Measurements from ENCODE around the gene DLG2. TPM values are rescaled to one million over a fixed set of nuclear protein-coding genes. Genes with fewer than 3 reads are reported as not detected.
"Not testable (repeated sequence)": the region's sequence is repeated elsewhere in the genome, so short reads cannot be mapped to it uniquely, and the experiment has no call there.

The DLG2 gene
- total and polyA plus RNA-seq, 4 donors: 0.30 to 5.5 (median 0.68) TPM

- TF ChIP-seq HNF4G (IDR thresholded peaks at IDR 0.05): peak; percentile 85
- peak; percentile 89 for TF ChIP-seq SP1 (IDR thresholded peaks at IDR 0.05)
- peak; percentile 90 to 96 for TF ChIP-seq HNF4A (conservative IDR thresholded peaks at IDR 0.05)
- TF ChIP-seq, protein P1, sequence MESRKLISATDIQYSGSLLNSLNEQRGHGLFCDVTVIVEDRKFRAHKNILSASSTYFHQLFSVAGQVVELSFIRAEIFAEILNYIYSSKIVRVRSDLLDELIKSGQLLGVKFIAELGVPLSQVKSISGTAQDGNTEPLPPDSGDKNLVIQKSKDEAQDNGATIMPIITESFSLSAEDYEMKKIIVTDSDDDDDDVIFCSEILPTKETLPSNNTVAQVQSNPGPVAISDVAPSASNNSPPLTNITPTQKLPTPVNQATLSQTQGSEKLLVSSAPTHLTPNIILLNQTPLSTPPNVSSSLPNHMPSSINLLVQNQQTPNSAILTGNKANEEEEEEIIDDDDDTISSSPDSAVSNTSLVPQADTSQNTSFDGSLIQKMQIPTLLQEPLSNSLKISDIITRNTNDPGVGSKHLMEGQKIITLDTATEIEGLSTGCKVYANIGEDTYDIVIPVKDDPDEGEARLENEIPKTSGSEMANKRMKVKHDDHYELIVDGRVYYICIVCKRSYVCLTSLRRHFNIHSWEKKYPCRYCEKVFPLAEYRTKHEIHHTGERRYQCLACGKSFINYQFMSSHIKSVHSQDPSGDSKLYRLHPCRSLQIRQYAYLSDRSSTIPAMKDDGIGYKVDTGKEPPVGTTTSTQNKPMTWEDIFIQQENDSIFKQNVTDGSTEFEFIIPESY (IDR thresholded peaks at IDR 0.05): peak; percentile 20
- peak; percentile 15 for TF ChIP-seq YY1 (IDR thresholded peaks at IDR 0.05)
Observed at GRCh38 chr11:85670949-85671663, 44.0 kb upstream of the DLG2 start.

DNA sequence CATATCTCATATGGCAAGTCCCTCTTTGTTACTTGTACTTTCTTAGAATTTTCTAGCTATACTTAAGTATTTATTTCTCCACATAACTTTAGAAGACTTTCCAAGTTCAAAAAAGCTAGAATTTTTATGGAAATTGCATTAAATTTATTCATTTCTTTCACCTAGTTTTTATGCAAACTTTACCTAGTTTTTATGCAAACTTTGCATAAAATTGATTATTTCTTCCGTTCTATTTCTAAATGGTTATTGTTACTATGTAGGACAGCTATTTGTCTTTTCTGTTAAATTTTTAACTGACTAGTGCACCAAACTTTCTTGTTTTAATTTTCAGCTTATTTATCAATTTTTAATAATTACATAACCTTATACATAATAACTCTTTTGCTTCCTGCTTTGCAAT is 41.0 kb upstream of the DLG2 start:
- H3K4me1 ChIP-seq (ENCODE audit: control insufficient read depth in 4 of 4, insufficient read depth in 4 of 4, low read length in 3 of 4): peaks cover 0 to 18% (median 5%) of the 10 kb centered on the region in 4 donors
- H3K9ac ChIP-seq (ENCODE audit: low read depth in 1 of 2, low read length in 2 of 2): no peak overlapping the region
- no peak for TF ChIP-seq FOXA2 (IDR thresholded peaks at IDR 0.05)
- no peak for TF ChIP-seq YY1 (IDR thresholded peaks at IDR 0.05)
- DNase-seq (ENCODE audit: low spot score): no peak
- 92% methylated on average over 1 of the region's 1 CpG for WGBS
- no peak overlapping the region for H3K27ac ChIP-seq (ENCODE audit: low read depth in 1 of 2, low read length in 2 of 2)
- H3K27me3 ChIP-seq (ENCODE audit: control insufficient read depth in 4 of 4, insufficient read depth in 4 of 4, low read length in 3 of 4): no peaks in the 10 kb centered on the region
- H3K4me3 ChIP-seq (ENCODE audit: low read depth in 1 of 3, low read length in 3 of 3): no peak overlapping the region
- H3K36me3 ChIP-seq (ENCODE audit: control insufficient read depth in 4 of 4, insufficient read depth in 3 of 4, low read depth in 1 of 4, low read length in 3 of 4): no peaks in the 10 kb centered on the region
- H3K9me3 ChIP-seq (ENCODE audit: control insufficient read depth in 4 of 4, low read length in 3 of 4): no peaks in the 10 kb centered on the region

More at GRCh38 chr11:85670949-85671663, 44.0 kb upstream of the DLG2 start:
- not testable (repeated sequence) for H3K4me1 ChIP-seq (ENCODE audit: control insufficient read depth in 4 of 4, insufficient read depth in 4 of 4, low read length in 3 of 4); DNase-seq (ENCODE audit: low spot score); H3K4me3 ChIP-seq (ENCODE audit: low read depth in 1 of 3, low read length in 3 of 3); H3K36me3 ChIP-seq (ENCODE audit: control insufficient read depth in 4 of 4, insufficient read depth in 3 of 4, low read depth in 1 of 4, low read length in 3 of 4); H3K9me3 ChIP-seq (ENCODE audit: control insufficient read depth in 4 of 4, low read length in 3 of 4); H3K27me3 ChIP-seq (ENCODE audit: control insufficient read depth in 4 of 4, insufficient read depth in 4 of 4, low read length in 3 of 4); H3K27ac ChIP-seq (ENCODE audit: low read depth in 1 of 2, low read length in 2 of 2); H3K9ac ChIP-seq (ENCODE audit: low read depth in 1 of 2, low read length in 2 of 2)

GRCh38 chr11:85666687-85667086 is 39.5 kb upstream of the DLG2 start:
- H3K27ac ChIP-seq (ENCODE audit: low read depth in 1 of 2, low read length in 2 of 2): no peak overlapping the region
- H3K4me1 ChIP-seq (ENCODE audit: control insufficient read depth in 4 of 4, insufficient read depth in 4 of 4, low read length in 3 of 4): peaks cover 0 to 30% (median 16%) of the 10 kb centered on the region in 4 donors
- H3K9ac ChIP-seq (ENCODE audit: low read depth in 1 of 2, low read length in 2 of 2): no peak overlapping the region
- TF ChIP-seq RXRA (IDR thresholded peaks at IDR 0.05): no peak
- TF ChIP-seq GABPA (IDR thresholded peaks at IDR 0.05 in 1 of 2, conservative IDR thresholded peaks at IDR 0.05 in 1 of 2): no peak
- no peak for TF ChIP-seq SP1 (IDR thresholded peaks at IDR 0.05)
- TF ChIP-seq FOXA1 (IDR thresholded peaks at IDR 0.05): no peak
- TF ChIP-seq, protein P2, sequence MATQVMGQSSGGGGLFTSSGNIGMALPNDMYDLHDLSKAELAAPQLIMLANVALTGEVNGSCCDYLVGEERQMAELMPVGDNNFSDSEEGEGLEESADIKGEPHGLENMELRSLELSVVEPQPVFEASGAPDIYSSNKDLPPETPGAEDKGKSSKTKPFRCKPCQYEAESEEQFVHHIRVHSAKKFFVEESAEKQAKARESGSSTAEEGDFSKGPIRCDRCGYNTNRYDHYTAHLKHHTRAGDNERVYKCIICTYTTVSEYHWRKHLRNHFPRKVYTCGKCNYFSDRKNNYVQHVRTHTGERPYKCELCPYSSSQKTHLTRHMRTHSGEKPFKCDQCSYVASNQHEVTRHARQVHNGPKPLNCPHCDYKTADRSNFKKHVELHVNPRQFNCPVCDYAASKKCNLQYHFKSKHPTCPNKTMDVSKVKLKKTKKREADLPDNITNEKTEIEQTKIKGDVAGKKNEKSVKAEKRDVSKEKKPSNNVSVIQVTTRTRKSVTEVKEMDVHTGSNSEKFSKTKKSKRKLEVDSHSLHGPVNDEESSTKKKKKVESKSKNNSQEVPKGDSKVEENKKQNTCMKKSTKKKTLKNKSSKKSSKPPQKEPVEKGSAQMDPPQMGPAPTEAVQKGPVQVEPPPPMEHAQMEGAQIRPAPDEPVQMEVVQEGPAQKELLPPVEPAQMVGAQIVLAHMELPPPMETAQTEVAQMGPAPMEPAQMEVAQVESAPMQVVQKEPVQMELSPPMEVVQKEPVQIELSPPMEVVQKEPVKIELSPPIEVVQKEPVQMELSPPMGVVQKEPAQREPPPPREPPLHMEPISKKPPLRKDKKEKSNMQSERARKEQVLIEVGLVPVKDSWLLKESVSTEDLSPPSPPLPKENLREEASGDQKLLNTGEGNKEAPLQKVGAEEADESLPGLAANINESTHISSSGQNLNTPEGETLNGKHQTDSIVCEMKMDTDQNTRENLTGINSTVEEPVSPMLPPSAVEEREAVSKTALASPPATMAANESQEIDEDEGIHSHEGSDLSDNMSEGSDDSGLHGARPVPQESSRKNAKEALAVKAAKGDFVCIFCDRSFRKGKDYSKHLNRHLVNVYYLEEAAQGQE (IDR thresholded peaks at IDR 0.05): no peak
- TF ChIP-seq, protein P3, sequence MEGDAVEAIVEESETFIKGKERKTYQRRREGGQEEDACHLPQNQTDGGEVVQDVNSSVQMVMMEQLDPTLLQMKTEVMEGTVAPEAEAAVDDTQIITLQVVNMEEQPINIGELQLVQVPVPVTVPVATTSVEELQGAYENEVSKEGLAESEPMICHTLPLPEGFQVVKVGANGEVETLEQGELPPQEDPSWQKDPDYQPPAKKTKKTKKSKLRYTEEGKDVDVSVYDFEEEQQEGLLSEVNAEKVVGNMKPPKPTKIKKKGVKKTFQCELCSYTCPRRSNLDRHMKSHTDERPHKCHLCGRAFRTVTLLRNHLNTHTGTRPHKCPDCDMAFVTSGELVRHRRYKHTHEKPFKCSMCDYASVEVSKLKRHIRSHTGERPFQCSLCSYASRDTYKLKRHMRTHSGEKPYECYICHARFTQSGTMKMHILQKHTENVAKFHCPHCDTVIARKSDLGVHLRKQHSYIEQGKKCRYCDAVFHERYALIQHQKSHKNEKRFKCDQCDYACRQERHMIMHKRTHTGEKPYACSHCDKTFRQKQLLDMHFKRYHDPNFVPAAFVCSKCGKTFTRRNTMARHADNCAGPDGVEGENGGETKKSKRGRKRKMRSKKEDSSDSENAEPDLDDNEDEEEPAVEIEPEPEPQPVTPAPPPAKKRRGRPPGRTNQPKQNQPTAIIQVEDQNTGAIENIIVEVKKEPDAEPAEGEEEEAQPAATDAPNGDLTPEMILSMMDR (IDR thresholded peaks at IDR 0.05; ENCODE audit: low read depth, low read length, missing input control): no peak
- no peak for TF ChIP-seq HNF4A (conservative IDR thresholded peaks at IDR 0.05)
- no peak for TF ChIP-seq JUND (IDR thresholded peaks at IDR 0.05)
- no peak for TF ChIP-seq FOXA2 (IDR thresholded peaks at IDR 0.05)
- TF ChIP-seq HNF4G (IDR thresholded peaks at IDR 0.05): no peak
- TF ChIP-seq NR2F2 (IDR thresholded peaks at IDR 0.05): no peak
- TF ChIP-seq RAD21 (IDR thresholded peaks at IDR 0.05): no peak
- no peak for TF ChIP-seq YY1 (IDR thresholded peaks at IDR 0.05)
- TF ChIP-seq, protein P4, sequence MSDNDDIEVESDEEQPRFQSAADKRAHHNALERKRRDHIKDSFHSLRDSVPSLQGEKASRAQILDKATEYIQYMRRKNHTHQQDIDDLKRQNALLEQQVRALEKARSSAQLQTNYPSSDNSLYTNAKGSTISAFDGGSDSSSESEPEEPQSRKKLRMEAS (IDR thresholded peaks at IDR 0.05): no peak
- TF ChIP-seq EGR1 (IDR thresholded peaks at IDR 0.05; ENCODE audit: low read depth in 2 of 2): no peak
- TF ChIP-seq TAF1 (conservative IDR thresholded peaks at IDR 0.05): no peak
- TF ChIP-seq, protein P1 (IDR thresholded peaks at IDR 0.05): no peak
- TF ChIP-seq, protein P5, sequence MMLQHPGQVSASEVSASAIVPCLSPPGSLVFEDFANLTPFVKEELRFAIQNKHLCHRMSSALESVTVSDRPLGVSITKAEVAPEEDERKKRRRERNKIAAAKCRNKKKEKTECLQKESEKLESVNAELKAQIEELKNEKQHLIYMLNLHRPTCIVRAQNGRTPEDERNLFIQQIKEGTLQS (IDR thresholded peaks at IDR 0.05): no peak
- H3K4me3 ChIP-seq (ENCODE audit: low read depth in 1 of 3, low read length in 3 of 3): no peak overlapping the region
- no peaks in the 10 kb centered on the region for H3K36me3 ChIP-seq (ENCODE audit: control insufficient read depth in 4 of 4, insufficient read depth in 3 of 4, low read depth in 1 of 4, low read length in 3 of 4)
- WGBS: 88% methylated on average over 3 of the region's 3 CpGs
- no peaks in the 10 kb centered on the region for H3K27me3 ChIP-seq (ENCODE audit: control insufficient read depth in 4 of 4, insufficient read depth in 4 of 4, low read length in 3 of 4)
- no peak for DNase-seq (ENCODE audit: low spot score)
- no peaks in the 10 kb centered on the region for H3K9me3 ChIP-seq (ENCODE audit: control insufficient read depth in 4 of 4, low read length in 3 of 4)
